OCI-LY1 (cell line): ENCODE measurements around the gene ZNF141.

Experiments used
- EZH2 ChIP-seq: fragments of 200-600 bp; sonication (generic), shearing (Covaris generic); IDR thresholded peaks from 2 replicates; pipeline ENCODE4 v1.8.0; 2017; ENCODE audit warnings: borderline replicate concordance, mixed run types, mild to moderate bottlenecking, antibody characterized with exemption, low read length, moderate library complexity, mixed read lengths
- TF ChIP-seq, protein P1 (sequence below): fragments of 200-600 bp; sonication (generic), shearing (Covaris generic); IDR thresholded peaks from 2 replicates; pipeline ENCODE4 v1.5.1; 2017; ENCODE audit warnings: mild to moderate bottlenecking, antibody characterized with exemption, low read length, moderate library complexity, mixed read lengths

DNA sequence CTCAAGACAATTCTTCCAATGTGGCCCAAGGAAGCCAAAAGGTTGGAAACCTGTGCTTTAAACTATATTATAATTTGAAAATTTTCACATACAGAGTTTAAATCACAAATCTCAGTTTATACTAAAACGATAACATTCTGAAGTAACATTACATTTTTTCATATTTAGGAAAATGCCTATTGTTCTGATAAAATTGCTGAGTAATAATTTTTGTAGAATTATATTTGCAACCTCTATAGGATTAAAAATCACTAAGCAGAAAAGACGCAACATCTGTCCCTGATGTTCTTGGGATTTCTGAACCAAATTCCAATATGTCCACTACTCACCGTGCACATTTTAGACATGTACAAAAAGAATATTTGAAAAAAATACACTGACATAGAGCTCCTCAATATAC lies 42.9 kb upstream of the ZNF141 start:
- TF ChIP-seq, protein P1, sequence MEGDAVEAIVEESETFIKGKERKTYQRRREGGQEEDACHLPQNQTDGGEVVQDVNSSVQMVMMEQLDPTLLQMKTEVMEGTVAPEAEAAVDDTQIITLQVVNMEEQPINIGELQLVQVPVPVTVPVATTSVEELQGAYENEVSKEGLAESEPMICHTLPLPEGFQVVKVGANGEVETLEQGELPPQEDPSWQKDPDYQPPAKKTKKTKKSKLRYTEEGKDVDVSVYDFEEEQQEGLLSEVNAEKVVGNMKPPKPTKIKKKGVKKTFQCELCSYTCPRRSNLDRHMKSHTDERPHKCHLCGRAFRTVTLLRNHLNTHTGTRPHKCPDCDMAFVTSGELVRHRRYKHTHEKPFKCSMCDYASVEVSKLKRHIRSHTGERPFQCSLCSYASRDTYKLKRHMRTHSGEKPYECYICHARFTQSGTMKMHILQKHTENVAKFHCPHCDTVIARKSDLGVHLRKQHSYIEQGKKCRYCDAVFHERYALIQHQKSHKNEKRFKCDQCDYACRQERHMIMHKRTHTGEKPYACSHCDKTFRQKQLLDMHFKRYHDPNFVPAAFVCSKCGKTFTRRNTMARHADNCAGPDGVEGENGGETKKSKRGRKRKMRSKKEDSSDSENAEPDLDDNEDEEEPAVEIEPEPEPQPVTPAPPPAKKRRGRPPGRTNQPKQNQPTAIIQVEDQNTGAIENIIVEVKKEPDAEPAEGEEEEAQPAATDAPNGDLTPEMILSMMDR, result no peak
- no peak for TF ChIP-seq EZH2
